DND-41 (cell line): Measurements from ENCODE around the gene MARCHF9.
"Not testable (repeated sequence)": the region's sequence is repeated elsewhere in the genome, so short reads cannot be mapped to it uniquely, and the experiment has no call there.

Experiments used
- ATAC-seq: fragments of 200-7000 bp; cut with Tn5 transposase; 3 replicates; pipeline ENCODE4 v1.9.1; 2021; ENCODE audit warnings: low read depth; ENCODE audit not compliant: insufficient read depth
- DNase-seq: peaks from one replicate; pipeline ENCODE4 v3.0.0-alpha.2; 2020
- H2AFZ ChIP-seq: 2 replicates; pipeline ENCODE4 v1.6.0; 2012; ENCODE audit warnings: low read depth, low read length
- H3K27ac ChIP-seq: 2 replicates; pipeline ENCODE4 v1.5.1; 2012; ENCODE audit warnings: low read length, inconsistent platforms
- H3K27me3 ChIP-seq: fragments of 200-600 bp; sonication (generic); 2 replicates; pipeline ENCODE4 v1.6.0; 2012; ENCODE audit warnings: low read length, mild to moderate bottlenecking, inconsistent platforms; ENCODE audit not compliant: insufficient read depth, poor library complexity
- H3K36me3 ChIP-seq: 2 replicates; pipeline ENCODE4 v1.5.1; 2012; ENCODE audit warnings: low read length, inconsistent platforms; ENCODE audit not compliant: insufficient read depth
- H3K4me1 ChIP-seq: 2 replicates; pipeline ENCODE4 v1.5.1; 2012; ENCODE audit warnings: mild to moderate bottlenecking, low read length; ENCODE audit not compliant: insufficient read depth
- H3K4me2 ChIP-seq: 2 replicates; pipeline ENCODE4 v1.6.0; 2012; ENCODE audit warnings: mild to moderate bottlenecking, moderate library complexity, low read length, inconsistent platforms; ENCODE audit not compliant: insufficient read depth
- H3K4me3 ChIP-seq, 2 experiments: fragments of 200-600 bp in 1 of 2; shearing (Covaris generic) in 1 of 2; 2 replicates each; pipeline ENCODE4 v1.5.1; 2012 to 2016; ENCODE audit warnings: inconsistent platforms in 2 of 2, low read length in 2 of 2, mild to moderate bottlenecking in 2 of 2, low read depth in 1 of 2, moderate library complexity in 1 of 2
- H3K79me2 ChIP-seq: 2 replicates; pipeline ENCODE4 v1.6.0; 2012; ENCODE audit warnings: low read length, inconsistent platforms; ENCODE audit not compliant: insufficient read depth
- H3K9ac ChIP-seq: 2 replicates; pipeline ENCODE4 v1.6.0; 2012; ENCODE audit warnings: low read depth, mild to moderate bottlenecking, inconsistent platforms, low read length, moderate library complexity
- H3K9me3 ChIP-seq: 2 replicates; pipeline ENCODE4 v1.5.1; 2012; ENCODE audit warnings: low read length, moderate library complexity, mild to moderate bottlenecking, inconsistent platforms; ENCODE audit not compliant: insufficient read depth, severe bottlenecking
- H4K20me1 ChIP-seq: 2 replicates; pipeline ENCODE4 v1.6.0; 2012; ENCODE audit warnings: low read length; ENCODE audit not compliant: insufficient read depth
- CTCF ChIP-seq: IDR thresholded peaks from 2 replicates; pipeline ENCODE4 v1.5.1; 2012; ENCODE audit warnings: borderline replicate concordance, low read length, moderate library complexity, mild to moderate bottlenecking; ENCODE audit not compliant: poor library complexity, severe bottlenecking; ENCODE audit errors: extremely low read depth
- EZH2 ChIP-seq: IDR thresholded peaks from 3 replicates; pipeline ENCODE4 v1.6.1; 2012; ENCODE audit warnings: borderline replicate concordance, low read depth, mild to moderate bottlenecking, moderate library complexity, low read length, inconsistent platforms; ENCODE audit not compliant: severe bottlenecking

Gene MARCHF9

GRCh38 chr12:57718641-57719528, 36.0 kb upstream of the MARCHF9 start:
- Histone ChIP-seq H3K79me2 (no peaks in the 10 kb centered on the region), H3K4me3 (no peak overlapping the region), H3K27me3 (no peaks in the 10 kb centered on the region), H2AFZ (no peak overlapping the region), H4K20me1 (no peaks in the 10 kb centered on the region; the same call in 1 of the 2 replicates), H3K4me1 (no peaks in the 10 kb centered on the region), H3K9me3 (no peaks in the 10 kb centered on the region), H3K4me2 (no peak overlapping the region), H3K9ac (no peak overlapping the region), H3K27ac (no peak overlapping the region), H3K36me3 (peaks cover 66% of the 10 kb centered on the region)
- ATAC-seq = no peak
- no peak for TF ChIP-seq CTCF
- DNase-seq = no peak

GRCh38 chr12:57719777-57720605, 34.9 kb upstream of the MARCHF9 start:
- no peak for TF ChIP-seq CTCF
- no peak for TF ChIP-seq EZH2
- Histone ChIP-seq H3K9me3 (no peaks in the 10 kb centered on the region), H3K36me3 (peaks cover 66% of the 10 kb centered on the region), H3K27ac (no peak overlapping the region), H3K4me2 (no peak overlapping the region), H4K20me1 (no peaks in the 10 kb centered on the region; the same call in 1 of the 2 replicates), H3K4me1 (no peaks in the 10 kb centered on the region), H3K79me2 (no peaks in the 10 kb centered on the region), H3K27me3 (no peaks in the 10 kb centered on the region), H3K9ac (no peak overlapping the region), H2AFZ (no peak overlapping the region), H3K4me3 (no peak overlapping the region)
- no peak for DNase-seq
- no peak for ATAC-seq

- TF ChIP-seq EZH2 = no peak
- TF ChIP-seq CTCF = no peak
- DNase-seq (no peak), ATAC-seq (no peak)
- Histone ChIP-seq H2AFZ (no peak overlapping the region), H3K4me2 (no peak overlapping the region), H3K27me3 (no peaks in the 10 kb centered on the region), H3K27ac (no peak overlapping the region), H3K9me3 (no peaks in the 10 kb centered on the region), H3K9ac (no peak overlapping the region), H3K4me3 (no peak overlapping the region), H3K4me1 (no peaks in the 10 kb centered on the region), H4K20me1 (no peaks in the 10 kb centered on the region; the same call in 1 of the 2 replicates), H3K36me3 (peaks cover 61% of the 10 kb centered on the region), H3K79me2 (no peaks in the 10 kb centered on the region)
These were observed 34.0 kb upstream of the MARCHF9 start for GRCh38 chr12:57720606-57721595.

- not testable (repeated sequence) for H3K4me2 ChIP-seq, H3K27me3 ChIP-seq, H3K9ac ChIP-seq, H3K27ac ChIP-seq, H4K20me1 ChIP-seq, H2AFZ ChIP-seq, H3K9me3 ChIP-seq, DNase-seq, H3K4me3 ChIP-seq, H3K4me1 ChIP-seq, ATAC-seq, H3K79me2 ChIP-seq
- H3K36me3 ChIP-seq = peaks cover 59% of the 10 kb centered on the region
These were observed 32.9 kb upstream of the MARCHF9 start for GRCh38 chr12:57721846-57722608.
